Stimulated activated CD4-positive, alpha-beta T cell treated with anti-CD3 and anti-CD28 coated beads, Interleukin-4, amount 100 ng/mL, for 1 hour (primary cell): ENCODE data around the gene RBMY1E.
"Not testable (repeated sequence)": the region's sequence is repeated elsewhere in the genome, so short reads cannot be mapped to it uniquely, and the experiment has no call there.

ENCODE experiments used
- DNase-seq: peaks from one replicate; pipeline ENCODE4 v3.0.0-alpha.2; 2020

The RBMY1E gene

DNA sequence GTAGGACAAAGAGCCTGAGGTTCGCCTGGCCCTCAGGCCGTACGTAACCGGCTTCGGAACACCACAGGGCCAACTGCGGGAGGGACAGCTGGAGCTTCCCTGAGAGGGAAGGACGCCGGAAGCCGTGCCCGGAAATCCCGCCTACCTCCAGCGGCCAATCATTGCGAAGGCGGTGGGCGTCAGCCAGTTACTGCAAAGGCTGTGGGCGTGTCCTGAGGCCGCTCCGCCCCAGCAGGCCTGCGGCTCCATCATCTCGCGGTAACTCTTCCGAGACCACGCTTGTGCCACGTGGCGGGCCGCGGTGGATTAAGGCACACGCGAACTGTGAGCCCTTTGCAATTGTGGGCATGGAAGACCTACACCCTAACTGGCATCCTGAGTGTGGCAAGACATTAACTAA lies at the start of gene RBMY1E:
Gene RBMY1E, minus strand, starts transcription at position 101 of the 400 bp plus-strand sequence. CDS start 1,978 bp downstream, outside the sequence.
- DNase-seq, result not testable (repeated sequence)

DNA sequence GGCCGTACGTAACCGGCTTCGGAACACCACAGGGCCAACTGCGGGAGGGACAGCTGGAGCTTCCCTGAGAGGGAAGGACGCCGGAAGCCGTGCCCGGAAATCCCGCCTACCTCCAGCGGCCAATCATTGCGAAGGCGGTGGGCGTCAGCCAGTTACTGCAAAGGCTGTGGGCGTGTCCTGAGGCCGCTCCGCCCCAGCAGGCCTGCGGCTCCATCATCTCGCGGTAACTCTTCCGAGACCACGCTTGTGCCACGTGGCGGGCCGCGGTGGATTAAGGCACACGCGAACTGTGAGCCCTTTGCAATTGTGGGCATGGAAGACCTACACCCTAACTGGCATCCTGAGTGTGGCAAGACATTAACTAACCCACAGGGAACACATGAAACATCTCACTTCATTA lies 23.4 kb downstream of the RBMY1E start, which contains the start of gene RBMY1D:
Gene RBMY1D, minus strand, starts transcription at position 101 of the 400 bp plus-strand sequence. CDS start 2,013 bp downstream, outside the sequence.
- DNase-seq, result not testable (repeated sequence)

DNA sequence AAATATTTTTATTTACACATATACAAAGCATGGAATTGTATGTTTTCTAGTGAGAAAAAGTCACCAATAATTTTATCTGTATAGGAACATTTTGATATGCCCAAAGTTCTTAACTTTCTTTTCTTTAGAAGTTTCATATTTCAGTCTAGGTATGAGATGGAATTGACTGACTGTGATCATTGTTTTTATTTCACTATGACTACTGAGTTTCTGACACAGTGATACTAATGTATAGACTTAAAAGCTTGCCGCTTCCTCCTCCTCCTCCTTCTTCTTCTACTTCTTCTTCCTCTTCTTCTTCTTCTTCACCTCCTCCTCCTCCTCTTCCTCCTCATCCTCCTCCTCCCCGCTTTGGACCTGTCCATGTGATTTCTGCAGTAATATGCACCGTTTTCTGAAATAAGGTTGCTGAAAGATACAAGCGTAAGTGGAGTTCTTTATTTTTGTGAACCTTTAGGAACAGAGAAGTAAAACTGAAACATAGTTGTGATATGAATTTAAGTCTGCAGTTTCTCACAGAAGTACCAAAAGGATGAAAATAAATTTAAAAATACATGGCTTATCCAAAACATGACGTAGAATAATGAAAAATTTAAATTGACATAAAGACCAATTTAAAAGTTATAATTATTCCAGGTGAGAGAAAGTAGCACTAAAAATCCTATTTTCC lies 48.3 kb downstream of the RBMY1E start:
- DNase-seq, result not testable (repeated sequence)
